Memory B cell (primary cell): Measurements from ENCODE around the gene MED26.
"Not testable (repeated sequence)": the region's sequence is repeated elsewhere in the genome, so short reads cannot be mapped to it uniquely, and the experiment has no call there.

Source experiments
- ATAC-seq: fragments of 150-1000 bp; cut with Tn5 transposase; 2 replicates; pipeline ENCODE4 v1.10.0; 2021; ENCODE audit warnings: low read depth, mild to moderate bottlenecking, moderate library complexity
- DNase-seq, 2 donors: peaks; one replicate each; pipeline ENCODE4 v3.0.0; 2022; ENCODE audit warnings: low spot score in 2 of 2
- H3K27ac Mint-ChIP-seq: one replicate; pipeline ENCODE4 v1.8.0; 2022; ENCODE audit warnings: mild to moderate bottlenecking, moderate library complexity, mixed read lengths
- H3K27me3 Mint-ChIP-seq: one replicate; pipeline ENCODE4 v1.8.0; 2022; ENCODE audit warnings: mixed read lengths
- H3K36me3 Mint-ChIP-seq: one replicate; pipeline ENCODE4 v1.8.0; 2022; ENCODE audit warnings: mild to moderate bottlenecking, mixed read lengths
- H3K4me1 Mint-ChIP-seq: one replicate; pipeline ENCODE4 v1.8.0; 2022; ENCODE audit warnings: mixed read lengths
- H3K4me3 Mint-ChIP-seq: one replicate; pipeline ENCODE4 v1.8.0; 2022; ENCODE audit warnings: mild to moderate bottlenecking, moderate library complexity, mixed read lengths
- H3K9me3 Mint-ChIP-seq: one replicate; pipeline ENCODE4 v1.8.0; 2022; ENCODE audit warnings: mixed read lengths

The MED26 gene

GRCh38 chr19:16551902-16552301, 76.1 kb downstream of the MED26 start:
- not testable (repeated sequence) for DNase-seq, H3K4me3 Mint-ChIP-seq, H3K4me1 Mint-ChIP-seq, H3K27ac Mint-ChIP-seq, ATAC-seq, H3K36me3 Mint-ChIP-seq, H3K27me3 Mint-ChIP-seq, H3K9me3 Mint-ChIP-seq

GRCh38 chr19:16548956-16549355, 79.0 kb downstream of the MED26 start:
- Mint-ChIP-seq H3K36me3 (peaks cover 4% of the 10 kb centered on the region), H3K9me3 (no peaks in the 10 kb centered on the region)

GRCh38 chr19:16544473-16545231, 83.4 kb downstream of the MED26 start:
- Mint-ChIP-seq H3K36me3 (peaks cover 7% of the 10 kb centered on the region), H3K27me3 (no peaks in the 10 kb centered on the region), H3K9me3 (no peaks in the 10 kb centered on the region), H3K27ac (peak overlapping the region; percentile 85), H3K4me1 (peaks cover 24% of the 10 kb centered on the region), H3K4me3 (peak overlapping the region; percentile 50)
- DNase-seq (no peak), ATAC-seq (peak; percentile 46)

More at GRCh38 chr19:16548956-16549355, 79.0 kb downstream of the MED26 start:
- Mint-ChIP-seq H3K27me3 (no peaks in the 10 kb centered on the region), H3K4me3 (no peak overlapping the region), H3K4me1 (peaks cover 13% of the 10 kb centered on the region), H3K27ac (no peak overlapping the region)
- ATAC-seq (no peak), DNase-seq (no peak)

- not testable (repeated sequence) for DNase-seq, H3K27ac Mint-ChIP-seq, ATAC-seq, H3K27me3 Mint-ChIP-seq, H3K9me3 Mint-ChIP-seq
- peaks cover 12% of the 10 kb centered on the region for H3K36me3 Mint-ChIP-seq
- H3K4me1 Mint-ChIP-seq = peaks cover 28% of the 10 kb centered on the region
- H3K4me3 Mint-ChIP-seq = peak overlapping the region; percentile 95
Measured at GRCh38 chr19:16543734-16544133, 84.3 kb downstream of the MED26 start.

- Mint-ChIP-seq H3K27ac (peak overlapping the region; percentile 90), H3K4me1 (peaks cover 34% of the 10 kb centered on the region), H3K4me3 (peak overlapping the region; percentile 95), H3K27me3 (no peaks in the 10 kb centered on the region), H3K36me3 (peaks cover 17% of the 10 kb centered on the region), H3K9me3 (no peaks in the 10 kb centered on the region)
- DNase-seq (no peak), ATAC-seq (no peak)
Measured at GRCh38 chr19:16542910-16543472, 85.0 kb downstream of the MED26 start.

GRCh38 chr19:16542045-16542909, 85.7 kb downstream of the MED26 start, which contains the start of gene CHERP:
TSS of gene CHERP (minus strand) at chr19:16542437. CDS start at chr19:16542378, 59 bp downstream.
- DNase-seq = peak; percentile 87 to 89
- ATAC-seq = peak; percentile 84
- peaks cover 21% of the 10 kb centered on the region for H3K36me3 Mint-ChIP-seq
- H3K9me3 Mint-ChIP-seq = no peaks in the 10 kb centered on the region
- peaks cover 38% of the 10 kb centered on the region for H3K4me1 Mint-ChIP-seq
- peak within 1 kb of the TSS; percentile 95 for H3K4me3 Mint-ChIP-seq
- H3K27ac Mint-ChIP-seq = peak within 1 kb of the TSS; percentile 90
- no peaks in the 10 kb centered on the region for H3K27me3 Mint-ChIP-seq

- no peaks in the 10 kb centered on the region for H3K27me3 Mint-ChIP-seq
- H3K9me3 Mint-ChIP-seq = no peaks in the 10 kb centered on the region
- ATAC-seq = no peak
- peaks cover 24% of the 10 kb centered on the region for H3K36me3 Mint-ChIP-seq
- peak overlapping the region; percentile 95 for H3K4me3 Mint-ChIP-seq
- DNase-seq = no peak
- peaks cover 41% of the 10 kb centered on the region for H3K4me1 Mint-ChIP-seq
- peak overlapping the region; percentile 81 for H3K27ac Mint-ChIP-seq
Measured at GRCh38 chr19:16541526-16542044, 86.4 kb downstream of the MED26 start.

- Mint-ChIP-seq H3K27me3 (no peaks in the 10 kb centered on the region), H3K9me3 (no peaks in the 10 kb centered on the region), H3K4me3 (peak overlapping the region; percentile 95), H3K36me3 (peaks cover 27% of the 10 kb centered on the region), H3K27ac (peak overlapping the region; percentile 81), H3K4me1 (peaks cover 43% of the 10 kb centered on the region)
- DNase-seq (no peak), ATAC-seq (no peak)
Measured at GRCh38 chr19:16540948-16541347, 87.1 kb downstream of the MED26 start.

GRCh38 chr19:16537111-16537510, 90.9 kb downstream of the MED26 start:
- H3K9me3 Mint-ChIP-seq = no peaks in the 10 kb centered on the region
- ATAC-seq (no peak), DNase-seq (no peak)
- H3K4me3 Mint-ChIP-seq = no peak overlapping the region
- H3K36me3 Mint-ChIP-seq = peaks cover 34% of the 10 kb centered on the region
- peak overlapping the region; percentile 19 for H3K27ac Mint-ChIP-seq
- peaks cover 31% of the 10 kb centered on the region for H3K4me1 Mint-ChIP-seq
- H3K27me3 Mint-ChIP-seq = no peaks in the 10 kb centered on the region

- DNase-seq (no peak), ATAC-seq (no peak)
- H3K4me1 Mint-ChIP-seq = peaks cover 28% of the 10 kb centered on the region
- peaks cover 42% of the 10 kb centered on the region for H3K36me3 Mint-ChIP-seq
- H3K9me3 Mint-ChIP-seq = no peaks in the 10 kb centered on the region
- H3K27ac Mint-ChIP-seq = peak overlapping the region; percentile 63
- H3K4me3 Mint-ChIP-seq = no peak overlapping the region
- no peaks in the 10 kb centered on the region for H3K27me3 Mint-ChIP-seq
Measured at GRCh38 chr19:16536130-16536529, 91.9 kb downstream of the MED26 start.

GRCh38 chr19:16535381-16535780, 92.6 kb downstream of the MED26 start:
- no peak for ATAC-seq
- no peak for DNase-seq
- H3K27me3 Mint-ChIP-seq = no peaks in the 10 kb centered on the region
- peaks cover 41% of the 10 kb centered on the region for H3K36me3 Mint-ChIP-seq
- peaks cover 28% of the 10 kb centered on the region for H3K4me1 Mint-ChIP-seq
- H3K9me3 Mint-ChIP-seq = no peaks in the 10 kb centered on the region
- H3K27ac Mint-ChIP-seq = no peak overlapping the region
- no peak overlapping the region for H3K4me3 Mint-ChIP-seq

- Mint-ChIP-seq H3K4me1 (peaks cover 14% of the 10 kb centered on the region), H3K4me3 (no peak overlapping the region), H3K27me3 (no peaks in the 10 kb centered on the region), H3K36me3 (peaks cover 37% of the 10 kb centered on the region), H3K9me3 (no peaks in the 10 kb centered on the region), H3K27ac (no peak overlapping the region)
- DNase-seq (no peak), ATAC-seq (no peak)
Measured at GRCh38 chr19:16532440-16533234, 95.4 kb downstream of the MED26 start.

- H3K4me3 Mint-ChIP-seq = no peak overlapping the region
- no peak for ATAC-seq
- H3K4me1 Mint-ChIP-seq = peaks cover 8% of the 10 kb centered on the region
- DNase-seq = no peak
- peak overlapping the region; percentile 51 for H3K27ac Mint-ChIP-seq
- H3K36me3 Mint-ChIP-seq = peaks cover 31% of the 10 kb centered on the region
- no peaks in the 10 kb centered on the region for H3K9me3 Mint-ChIP-seq
- H3K27me3 Mint-ChIP-seq = no peaks in the 10 kb centered on the region
Measured at GRCh38 chr19:16531380-16531669, 96.7 kb downstream of the MED26 start.
